ENCODE results near the gene AARS2. TPM values are rescaled to one million over a fixed set of nuclear protein-coding genes. Genes with fewer than 3 reads are reported as not detected.
"Not testable (repeated sequence)": the region's sequence is repeated elsewhere in the genome, so short reads cannot be mapped to it uniquely, and the experiment has no call there.

Gene AARS2
- total and polyA plus RNA-seq, 7 donors = 1.4 to 9.7 (median 6.7) TPM

GRCh38 chr6:44315516-44315915 is 2.4 kb upstream of the AARS2 start:
- Histone ChIP-seq H3K36me3 (peaks cover 0 to 11% (median 9%) of the 10 kb centered on the region in 4 donors), H3K27me3 (peaks cover 0 to 6% (median 0%) of the 10 kb centered on the region in 3 donors), H3K9me3 (no peaks in the 10 kb centered on the region), H3K4me3 (no peak overlapping the region), H3K27ac (no peak overlapping the region), H3K4me1 (peaks cover 0 to 17% (median 9%) of the 10 kb centered on the region in 4 donors)
- 64 to 69% methylated on average over 3 of the region's 3 CpGs for WGBS, 2 donors
- intact Hi-C loops (cut with DNase I) = no loop called here
- no peak for TF ChIP-seq POLR2A (IDR thresholded peaks at IDR 0.05)
- no peak for TF ChIP-seq CTCF (IDR thresholded peaks at IDR 0.05)
- TF ChIP-seq POLR2AphosphoS5 (IDR thresholded peaks at IDR 0.05) = no peak
- TF ChIP-seq EP300 (IDR thresholded peaks at IDR 0.05) = no peak
- DNase-seq = no peak

- peaks cover 0 to 18% (median 17%) of the 10 kb centered on the region in 4 donors for H3K36me3 ChIP-seq
- H3K4me1 ChIP-seq = peaks cover 0 to 17% (median 9%) of the 10 kb centered on the region in 4 donors
- H3K4me3 ChIP-seq; intact Hi-C loops (cut with DNase I); H3K9me3 ChIP-seq; H3K27me3 ChIP-seq; DNase-seq; H3K27ac ChIP-seq: not testable (repeated sequence)
- 90 to 95% methylated on average over 8 of the region's 8 CpGs for WGBS, 2 donors
Observed at GRCh38 chr6:44314657-44315056, 1.5 kb upstream of the AARS2 start.

- no peaks in the 10 kb centered on the region for H3K9me3 ChIP-seq
- no peaks in the 10 kb centered on the region for H3K27me3 ChIP-seq
- no peak for DNase-seq
- H3K36me3 ChIP-seq = peaks cover 0 to 43% (median 25%) of the 10 kb centered on the region in 4 donors
- no peak overlapping the region for H3K4me3 ChIP-seq
- no peak for TF ChIP-seq POLR2AphosphoS5 (IDR thresholded peaks at IDR 0.05)
- TF ChIP-seq EP300 (IDR thresholded peaks at IDR 0.05) = no peak
- no peak for TF ChIP-seq POLR2A (IDR thresholded peaks at IDR 0.05)
- TF ChIP-seq CTCF (IDR thresholded peaks at IDR 0.05) = no peak
- H3K27ac ChIP-seq = no peak overlapping the region
- 87 to 90% methylated on average over 3 of the region's 3 CpGs for WGBS, 2 donors
- intact Hi-C loops (cut with DNase I) = loop anchor here (2.0 kb wide), 1 partner anchor 45 kb away; no protein-coding TSS in a partner anchor
- H3K4me1 ChIP-seq = peaks cover 0 to 17% (median 9%) of the 10 kb centered on the region in 4 donors
Observed at GRCh38 chr6:44311767-44312166, 1.4 kb downstream of the AARS2 start.

- WGBS, 2 donors = 80 to 91% methylated on average over 2 of the region's 2 CpGs
Observed at GRCh38 chr6:44311304-44311703, 1.8 kb downstream of the AARS2 start.

DNA sequence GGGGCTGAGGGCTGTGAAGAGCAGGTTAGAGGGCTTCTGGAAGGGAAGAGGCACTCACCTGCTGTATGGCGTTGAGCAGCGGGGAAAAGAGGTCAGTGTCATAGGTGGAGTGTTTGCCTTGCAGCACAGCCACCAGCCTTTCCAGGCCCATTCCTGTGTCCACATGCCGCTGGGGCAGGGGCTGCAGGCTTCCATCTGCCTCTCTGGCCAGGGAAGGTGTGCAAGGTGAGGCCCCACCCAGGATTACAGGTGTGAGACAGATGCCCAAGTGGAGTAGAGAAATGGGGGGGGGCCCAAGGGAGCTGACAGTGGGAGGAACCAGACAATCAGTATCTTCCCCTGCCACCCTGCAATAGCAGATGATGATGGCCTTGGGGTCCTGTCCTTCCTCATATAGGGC is 2.9 kb downstream of the AARS2 start:
- Histone ChIP-seq H3K4me1 (peaks cover 0 to 17% (median 9%) of the 10 kb centered on the region in 4 donors), H3K27ac (no peak overlapping the region), H3K9me3 (no peaks in the 10 kb centered on the region), H3K4me3 (no peak overlapping the region), H3K27me3 (no peaks in the 10 kb centered on the region), H3K36me3 (peaks cover 0 to 58% (median 32%) of the 10 kb centered on the region in 4 donors)
- WGBS, 2 donors = 95 to 97% methylated on average over 3 of the region's 3 CpGs
- no peak for TF ChIP-seq CTCF (IDR thresholded peaks at IDR 0.05)
- intact Hi-C loops (cut with DNase I) = no loop called here
- no peak for DNase-seq

More at GRCh38 chr6:44311304-44311703, 1.8 kb downstream of the AARS2 start:
- H3K4me1 ChIP-seq = peaks cover 0 to 17% (median 9%) of the 10 kb centered on the region in 4 donors
- DNase-seq = no peak
- H3K9me3 ChIP-seq = no peaks in the 10 kb centered on the region
- H3K27ac ChIP-seq = no peak overlapping the region
- H3K36me3 ChIP-seq = peaks cover 0 to 48% (median 27%) of the 10 kb centered on the region in 4 donors
- TF ChIP-seq EP300 (IDR thresholded peaks at IDR 0.05) (no peak), POLR2A (IDR thresholded peaks at IDR 0.05) (no peak), CTCF (IDR thresholded peaks at IDR 0.05) (no peak), POLR2AphosphoS5 (IDR thresholded peaks at IDR 0.05) (no peak)
- no peak overlapping the region for H3K4me3 ChIP-seq
- intact Hi-C loops (cut with DNase I) = no loop called here
- no peaks in the 10 kb centered on the region for H3K27me3 ChIP-seq
